WI38 (cell line): ENCODE data around the gene ZMIZ1.

ENCODE experiments used
- H3K4me3 ChIP-seq: 2 replicates; pipeline ENCODE4 v1.5.1; 2011; ENCODE audit warnings: low read depth, mild to moderate bottlenecking, control low read depth, low read length
- TF ChIP-seq, protein P1 (sequence below): IDR thresholded peaks from 2 replicates; pipeline ENCODE4 v1.5.1; 2012; ENCODE audit warnings: low read depth, mild to moderate bottlenecking, control low read depth, low read length

The ZMIZ1 gene

DNA sequence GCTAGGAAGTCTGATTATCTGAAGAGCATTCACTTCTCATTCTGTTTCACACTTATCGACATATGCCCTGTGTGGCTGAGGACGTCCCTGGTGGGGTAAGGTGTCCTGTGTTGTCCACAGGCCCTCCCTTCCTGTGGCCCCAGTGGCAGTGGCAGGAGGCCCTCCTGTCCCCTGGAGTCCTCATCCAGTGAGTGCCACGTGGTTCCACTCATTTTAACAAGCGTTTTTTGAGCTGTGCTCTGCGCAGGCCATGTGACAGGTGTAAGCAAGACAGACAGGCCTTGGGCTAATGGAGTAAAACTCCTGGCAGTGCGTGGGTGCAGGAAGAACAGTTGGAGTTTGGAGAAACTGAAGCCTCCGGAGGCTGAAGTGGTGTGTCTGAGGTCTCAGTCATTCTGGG, 239.2 kb downstream of the ZMIZ1 start:
- TF ChIP-seq, protein P1, sequence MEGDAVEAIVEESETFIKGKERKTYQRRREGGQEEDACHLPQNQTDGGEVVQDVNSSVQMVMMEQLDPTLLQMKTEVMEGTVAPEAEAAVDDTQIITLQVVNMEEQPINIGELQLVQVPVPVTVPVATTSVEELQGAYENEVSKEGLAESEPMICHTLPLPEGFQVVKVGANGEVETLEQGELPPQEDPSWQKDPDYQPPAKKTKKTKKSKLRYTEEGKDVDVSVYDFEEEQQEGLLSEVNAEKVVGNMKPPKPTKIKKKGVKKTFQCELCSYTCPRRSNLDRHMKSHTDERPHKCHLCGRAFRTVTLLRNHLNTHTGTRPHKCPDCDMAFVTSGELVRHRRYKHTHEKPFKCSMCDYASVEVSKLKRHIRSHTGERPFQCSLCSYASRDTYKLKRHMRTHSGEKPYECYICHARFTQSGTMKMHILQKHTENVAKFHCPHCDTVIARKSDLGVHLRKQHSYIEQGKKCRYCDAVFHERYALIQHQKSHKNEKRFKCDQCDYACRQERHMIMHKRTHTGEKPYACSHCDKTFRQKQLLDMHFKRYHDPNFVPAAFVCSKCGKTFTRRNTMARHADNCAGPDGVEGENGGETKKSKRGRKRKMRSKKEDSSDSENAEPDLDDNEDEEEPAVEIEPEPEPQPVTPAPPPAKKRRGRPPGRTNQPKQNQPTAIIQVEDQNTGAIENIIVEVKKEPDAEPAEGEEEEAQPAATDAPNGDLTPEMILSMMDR, result no peak
- no peak overlapping the region for H3K4me3 ChIP-seq

DNA sequence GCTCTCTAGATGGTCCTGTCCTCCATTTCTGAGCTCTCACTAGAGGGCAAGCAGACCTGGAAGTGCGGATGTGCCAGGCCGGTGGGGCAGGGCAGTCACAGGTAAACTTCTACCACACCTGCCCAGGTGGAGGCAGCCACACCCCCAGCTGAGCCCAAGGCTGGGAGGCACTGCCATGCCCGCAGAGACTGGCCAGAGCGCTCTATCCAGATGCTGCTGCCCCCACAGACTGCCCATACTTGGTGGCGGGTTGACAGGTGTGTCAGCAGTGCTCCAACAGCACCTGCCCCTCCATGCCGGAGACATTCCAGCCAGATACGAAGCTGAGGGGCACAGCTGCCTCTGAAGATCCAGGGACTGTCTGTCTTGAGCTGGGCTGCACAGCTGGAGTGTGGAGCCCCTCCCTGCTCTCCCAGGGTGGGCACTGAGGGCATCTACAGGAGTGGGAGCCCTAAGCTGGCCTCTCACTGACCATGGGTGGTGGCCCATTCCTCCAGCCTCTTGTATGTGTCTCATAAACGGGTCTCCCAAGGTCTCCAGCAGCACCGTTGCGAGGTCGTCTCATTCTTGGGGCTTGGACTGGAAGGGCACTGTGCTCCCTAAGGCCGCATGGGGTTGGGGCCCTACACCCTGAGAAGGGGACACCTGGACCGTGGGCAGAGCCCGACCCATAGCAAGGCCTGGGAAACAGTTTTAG, 240.4 kb downstream of the ZMIZ1 start:
- TF ChIP-seq, protein P1, result no peak
- no peak overlapping the region for H3K4me3 ChIP-seq

DNA sequence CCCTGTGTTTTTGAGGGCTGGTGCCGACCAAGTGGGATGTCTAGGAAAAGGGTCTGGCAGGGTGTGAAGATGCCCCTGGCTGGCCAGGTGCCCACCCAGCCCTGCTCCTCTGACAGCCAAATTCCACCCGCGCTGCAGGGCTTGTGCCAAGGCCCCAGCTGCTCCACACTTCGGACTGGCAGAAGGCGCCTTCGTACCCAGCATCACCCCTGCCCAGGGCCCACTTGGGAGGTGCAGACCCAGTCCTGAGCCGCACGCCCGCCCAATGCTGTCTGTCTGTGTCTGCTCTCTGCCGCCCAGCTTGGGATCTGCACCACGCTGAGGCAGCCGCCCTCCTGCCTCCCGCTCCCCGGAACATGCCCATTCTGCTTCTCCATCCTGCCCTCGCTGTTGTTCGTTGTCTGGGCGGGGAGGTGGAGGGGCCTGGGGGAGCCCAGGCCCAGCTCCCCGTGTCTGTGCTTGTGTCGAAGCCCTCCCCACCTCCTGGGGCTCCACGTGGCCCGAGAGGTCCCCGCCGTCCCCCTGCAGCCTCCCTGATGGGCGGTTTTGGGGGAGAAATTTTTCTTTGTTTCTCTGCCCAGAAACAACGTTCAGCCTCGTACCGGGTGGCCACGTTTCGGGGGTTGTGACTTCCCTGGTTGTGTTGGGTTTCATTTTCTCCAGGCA, 241.6 kb downstream of the ZMIZ1 start:
- TF ChIP-seq, protein P1, result no peak
- no peak overlapping the region for H3K4me3 ChIP-seq

DNA sequence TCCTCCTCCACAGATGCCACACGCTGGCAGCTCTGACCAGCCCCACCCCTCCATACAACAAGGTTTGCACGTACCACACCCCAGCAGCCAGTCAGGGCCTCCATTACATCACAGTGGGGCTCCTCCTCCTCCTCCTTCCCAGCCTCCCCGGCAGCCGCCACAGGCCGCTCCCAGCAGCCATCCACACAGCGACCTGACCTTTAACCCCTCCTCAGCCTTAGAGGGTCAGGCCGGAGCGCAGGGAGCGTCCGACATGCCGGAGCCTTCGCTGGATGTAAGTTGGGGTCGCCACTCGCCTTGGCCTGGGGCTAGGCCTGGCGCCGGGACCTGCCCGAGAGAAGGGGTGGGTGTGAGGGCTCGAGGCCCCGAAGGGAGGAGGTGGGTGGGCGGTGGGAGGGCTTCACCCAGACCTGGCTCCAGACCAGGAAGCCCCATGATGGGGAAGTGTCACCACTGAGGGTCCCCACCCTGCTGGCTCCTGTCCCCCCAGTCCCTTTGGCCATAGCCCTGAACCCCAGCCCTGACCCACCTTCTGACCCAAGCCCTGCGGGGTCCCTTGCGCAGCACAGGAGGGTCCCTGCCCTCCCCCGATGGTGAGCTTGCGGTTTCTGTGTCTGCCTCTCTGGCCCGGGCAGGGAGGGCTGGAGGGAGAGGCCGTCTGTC, 242.3 kb downstream of the ZMIZ1 start:
- TF ChIP-seq, protein P1, result no peak
- H3K4me3 ChIP-seq, result no peak overlapping the region

DNA sequence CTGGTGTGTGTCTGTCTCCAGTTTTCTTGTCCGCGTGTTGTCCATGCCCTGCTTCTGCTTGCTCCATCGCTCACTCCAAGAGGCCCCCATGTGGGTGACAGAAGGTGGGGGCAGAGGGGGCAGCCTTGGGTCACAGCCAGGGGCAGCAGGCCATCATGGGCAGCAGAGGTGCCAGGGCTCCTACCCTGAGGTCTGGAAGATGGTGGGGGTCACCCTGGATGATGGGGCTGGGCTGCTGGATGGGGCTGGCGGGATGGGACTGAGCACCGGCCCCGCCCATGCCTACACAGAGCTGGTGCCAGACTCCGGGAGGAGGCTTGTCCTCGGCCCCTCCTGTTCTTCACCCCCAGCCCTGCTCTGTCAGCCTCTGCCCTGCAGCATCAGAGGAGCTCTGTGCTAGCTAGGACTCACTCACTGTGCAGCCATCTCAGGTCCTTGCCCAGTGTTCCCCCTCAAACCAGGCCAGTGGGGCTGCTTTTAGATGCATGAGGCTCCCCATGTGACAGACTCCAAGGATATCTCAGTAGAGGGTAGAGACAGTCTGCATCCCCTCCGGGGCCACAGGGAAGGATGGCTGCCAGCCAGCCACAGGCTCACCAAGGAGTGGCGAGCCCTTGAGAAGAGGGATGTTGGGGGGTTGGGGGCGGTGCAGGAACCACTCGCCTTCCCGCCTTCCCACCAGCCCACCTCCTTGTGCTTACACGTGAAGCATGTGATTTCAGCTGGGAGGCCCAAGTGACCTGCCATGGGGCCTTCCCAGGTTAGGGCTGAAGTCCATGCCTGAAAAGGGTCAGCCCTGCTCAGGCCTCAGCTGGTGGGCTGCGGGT, 243.0 kb downstream of the ZMIZ1 start:
- TF ChIP-seq, protein P1, result no peak

DNA sequence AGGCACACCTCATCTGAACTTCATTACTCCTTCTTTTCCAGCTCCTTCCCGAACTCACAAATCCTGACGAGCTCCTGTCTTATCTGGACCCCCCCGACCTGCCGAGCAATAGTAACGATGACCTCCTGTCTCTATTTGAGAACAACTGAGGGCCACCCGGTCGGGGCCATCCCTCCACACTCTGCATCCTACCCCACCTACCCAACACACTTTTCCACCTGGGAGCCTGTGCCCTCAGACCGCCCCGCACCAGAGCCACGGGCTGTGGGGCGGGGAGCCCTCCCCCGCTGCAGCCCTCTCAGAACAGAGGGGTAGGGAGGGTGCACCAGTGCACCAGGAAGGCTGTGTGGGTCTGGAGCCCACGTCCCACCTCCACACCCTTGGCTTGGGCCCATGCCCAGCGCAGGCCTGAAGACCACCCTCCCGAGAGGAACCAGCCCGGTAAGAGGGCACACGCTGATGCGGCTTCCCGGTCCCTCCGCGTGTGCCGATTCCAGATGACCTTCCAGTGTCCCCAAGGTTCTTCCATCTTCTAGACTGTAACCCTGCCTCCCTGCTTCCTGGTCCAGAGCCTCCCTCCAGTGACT, 243.9 kb downstream of the ZMIZ1 start:
- TF ChIP-seq, protein P1, result no peak

More for the DNA sequence above, 243.0 kb downstream of the ZMIZ1 start:
- H3K4me3 ChIP-seq, result no peak overlapping the region

More for the DNA sequence above, 243.9 kb downstream of the ZMIZ1 start:
- H3K4me3 ChIP-seq, result no peak overlapping the region
